Stimulated activated CD4-positive, alpha-beta T cell treated with anti-CD3 and anti-CD28 coated beads, Interleukin-12 subunit alpha, Interleukin-12 subunit beta, amount 100 ng/mL, for 48 hours (primary cell): ENCODE results near the gene PRKCH.
A peak's percentile ranks its signal among the peaks of the same experiment; 100 is the strongest.

ENCODE experiments used
- DNase-seq, 3 donors: peaks; one replicate each; pipeline ENCODE4 v3.0.0-alpha.2; 2020; ENCODE audit warnings: low read depth in 2 of 3, low spot score in 1 of 3

PRKCH gene

DNA sequence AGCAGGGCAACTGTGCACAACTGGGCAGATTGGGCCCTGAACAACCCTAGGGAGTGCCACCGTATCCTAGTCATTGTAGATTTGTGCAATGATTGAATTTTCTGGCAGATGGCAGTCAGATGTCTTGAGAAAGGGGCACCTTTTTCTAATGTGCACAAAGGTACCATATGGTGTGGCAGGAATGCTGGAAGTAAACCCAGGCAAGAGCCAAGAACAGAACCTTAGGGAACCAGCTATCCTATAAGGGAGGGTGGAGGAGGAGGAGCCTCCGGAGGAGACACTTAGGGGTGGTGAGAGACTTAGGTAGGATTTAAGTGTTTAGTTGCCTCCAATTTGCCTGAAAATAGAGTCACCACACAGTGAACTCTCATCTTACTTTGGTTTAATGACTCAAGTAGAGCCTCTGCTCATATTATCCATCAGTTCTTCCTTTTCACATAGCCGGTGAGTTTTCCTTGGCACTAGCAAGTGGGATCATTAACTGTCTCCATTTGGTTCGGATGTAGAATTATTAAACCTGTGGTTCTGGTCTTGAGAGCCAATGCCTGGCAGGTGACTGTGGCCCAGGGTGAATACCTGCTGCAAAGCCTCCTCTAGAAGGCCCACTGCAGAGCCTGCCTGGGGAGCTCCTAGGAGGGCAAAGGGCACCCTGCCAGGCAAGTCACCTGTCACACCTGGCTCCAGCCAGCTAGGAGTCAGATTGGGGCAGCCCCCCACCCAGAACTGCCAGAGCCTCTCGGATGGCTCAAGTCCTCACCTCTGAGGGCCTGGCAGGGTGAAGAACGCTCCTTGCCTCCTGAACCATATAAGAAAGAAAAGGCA is 189.6 kb downstream of the PRKCH start:
- no peak for DNase-seq

DNA sequence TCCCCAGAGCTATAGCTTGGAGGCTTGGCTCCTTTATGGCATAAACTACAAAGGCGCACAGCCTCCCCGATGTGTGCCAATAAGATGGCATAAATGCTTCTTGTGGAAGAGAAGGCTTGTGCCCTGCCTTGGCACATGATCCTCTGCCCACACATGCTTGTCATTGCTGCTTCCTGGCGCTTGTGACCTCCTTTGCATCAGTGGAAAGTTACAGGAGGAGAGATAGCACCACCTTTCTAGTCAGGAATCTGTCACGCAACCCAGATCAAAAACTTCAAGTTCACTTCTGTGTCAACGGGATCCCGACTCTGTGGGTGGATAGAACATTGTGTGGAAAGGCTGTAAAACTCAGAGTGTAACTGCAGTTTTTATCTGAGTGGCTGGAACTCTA is 190.2 kb downstream of the PRKCH start:
- DNase-seq, result peak; percentile 57 to 75 (median 72)

DNA sequence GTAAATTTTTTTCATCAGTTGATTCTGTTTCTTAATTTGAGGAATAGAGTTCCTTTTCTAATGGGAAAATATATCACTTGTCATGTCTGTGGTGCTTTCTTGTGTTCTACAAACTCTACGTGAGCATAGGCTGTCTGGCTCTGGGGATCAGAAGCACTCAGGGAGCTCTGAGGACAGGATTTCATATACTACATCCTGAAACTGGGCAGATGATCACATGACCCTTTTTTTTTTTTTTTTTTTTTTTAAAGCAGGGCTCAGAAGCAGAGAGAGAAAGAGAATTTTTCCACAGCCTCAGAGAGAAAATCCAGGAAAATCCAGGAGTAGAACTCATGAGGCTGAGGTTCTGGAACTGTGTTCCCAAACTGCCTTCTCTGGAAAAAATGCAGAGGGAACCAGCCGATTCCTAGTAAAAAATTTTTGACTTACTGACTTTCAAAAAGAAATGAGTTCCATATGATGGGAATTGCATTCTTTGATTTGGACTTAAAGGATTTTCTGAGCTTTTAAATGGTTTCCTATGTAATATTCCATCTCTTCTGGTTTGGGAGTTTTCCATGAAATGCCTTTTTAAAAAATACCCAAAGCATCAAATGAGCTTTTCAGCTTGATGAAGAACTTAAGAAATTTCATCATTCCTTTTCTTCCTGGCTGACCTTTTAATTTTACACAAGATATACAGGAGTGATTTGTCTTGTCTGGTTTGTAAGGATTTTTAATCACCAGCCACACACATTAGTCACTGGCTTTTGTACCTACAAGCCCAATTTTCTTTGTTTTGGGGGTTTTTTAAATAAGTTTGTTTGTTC is 190.9 kb downstream of the PRKCH start:
- no peak for DNase-seq

DNA sequence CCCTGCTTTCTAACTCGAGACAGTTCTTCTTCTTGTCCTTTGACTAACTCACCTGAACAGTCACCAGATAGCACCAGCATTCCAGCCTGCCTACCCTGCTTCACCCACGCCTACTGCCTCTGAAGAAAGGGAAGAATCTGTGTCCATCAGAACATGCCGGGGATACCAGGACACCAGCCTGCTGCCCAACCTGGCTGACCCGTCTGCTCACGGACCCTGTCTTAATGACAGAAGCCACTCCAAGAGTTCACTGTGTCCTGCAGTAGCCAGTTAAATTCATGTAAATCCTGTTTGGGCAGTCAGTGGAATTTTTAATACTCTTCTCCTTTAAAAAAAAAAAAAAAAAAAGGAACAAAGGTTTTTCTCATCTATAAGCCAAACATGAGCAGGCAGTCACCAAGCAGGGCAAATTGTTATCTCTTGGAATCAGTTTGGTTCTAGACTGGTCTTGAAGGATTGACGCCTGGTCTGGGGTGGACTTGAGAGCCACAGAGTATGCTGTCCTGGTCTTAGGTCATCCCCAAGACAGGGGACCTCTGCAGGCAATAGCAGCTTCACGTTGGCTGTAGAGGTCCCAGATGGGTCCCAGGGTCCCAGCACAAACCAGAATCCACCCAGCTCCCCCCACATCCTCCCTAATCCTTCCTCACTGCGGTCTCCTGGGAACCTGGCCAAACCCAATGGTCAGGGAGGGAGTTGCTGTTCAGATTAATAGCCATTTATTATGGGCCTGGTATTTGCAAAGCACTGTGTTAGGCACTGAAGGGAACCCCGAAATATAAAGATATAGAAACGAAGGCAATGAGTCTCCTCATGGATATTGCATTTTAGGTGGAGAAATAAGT is 192.8 kb downstream of the PRKCH start:
- no peak for DNase-seq

DNA sequence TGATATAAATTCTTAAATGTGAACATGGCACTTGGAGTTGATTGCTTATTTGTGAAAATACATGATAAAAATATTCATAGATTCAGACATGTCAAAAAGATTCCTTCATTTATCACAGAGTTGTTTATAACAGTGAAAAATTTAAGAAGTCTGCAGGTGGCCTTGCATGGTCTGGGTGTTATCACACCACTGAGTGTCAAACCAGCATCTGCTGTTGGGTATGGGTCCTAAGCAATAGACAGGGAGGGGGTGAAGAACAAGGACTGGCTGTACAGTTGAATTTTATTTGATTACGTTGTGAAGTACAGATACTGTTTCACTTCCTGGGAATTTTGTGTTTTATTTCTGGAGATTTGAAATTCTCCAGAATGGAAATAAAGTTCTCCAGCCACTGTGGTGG is 193.5 kb downstream of the PRKCH start:
- no peak for DNase-seq

DNA sequence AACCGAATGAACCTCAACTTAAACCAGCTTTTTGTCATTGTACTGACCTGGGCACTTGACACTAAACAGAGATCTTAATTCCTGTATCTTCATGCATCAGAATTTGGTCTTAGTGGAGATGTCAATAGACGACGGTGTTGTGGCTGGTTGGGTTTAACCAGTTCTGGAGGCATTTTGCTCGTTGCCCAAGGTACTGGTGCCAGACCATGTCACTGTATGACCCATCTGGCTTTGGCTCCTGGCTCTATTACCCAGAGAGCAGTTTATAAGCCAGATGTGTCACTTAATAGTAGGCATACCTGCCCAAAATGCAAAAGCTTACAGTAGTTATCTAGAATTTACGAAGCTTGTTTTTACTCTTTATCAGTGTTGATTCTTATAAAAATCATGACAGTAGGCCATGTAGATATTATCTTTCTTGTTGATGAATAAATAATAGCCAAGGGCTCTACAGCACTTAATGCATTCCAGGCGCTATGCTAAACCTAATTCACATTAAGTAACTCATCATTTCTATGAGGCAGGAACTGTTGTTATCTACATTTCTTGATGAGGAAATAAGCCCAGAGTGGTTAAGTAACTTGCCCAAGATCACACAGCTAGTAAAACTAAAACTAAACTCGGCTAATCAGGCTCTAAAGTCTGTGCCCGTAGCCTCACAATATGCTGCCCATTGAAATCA is 194.2 kb downstream of the PRKCH start:
- DNase-seq, result no peak

DNA sequence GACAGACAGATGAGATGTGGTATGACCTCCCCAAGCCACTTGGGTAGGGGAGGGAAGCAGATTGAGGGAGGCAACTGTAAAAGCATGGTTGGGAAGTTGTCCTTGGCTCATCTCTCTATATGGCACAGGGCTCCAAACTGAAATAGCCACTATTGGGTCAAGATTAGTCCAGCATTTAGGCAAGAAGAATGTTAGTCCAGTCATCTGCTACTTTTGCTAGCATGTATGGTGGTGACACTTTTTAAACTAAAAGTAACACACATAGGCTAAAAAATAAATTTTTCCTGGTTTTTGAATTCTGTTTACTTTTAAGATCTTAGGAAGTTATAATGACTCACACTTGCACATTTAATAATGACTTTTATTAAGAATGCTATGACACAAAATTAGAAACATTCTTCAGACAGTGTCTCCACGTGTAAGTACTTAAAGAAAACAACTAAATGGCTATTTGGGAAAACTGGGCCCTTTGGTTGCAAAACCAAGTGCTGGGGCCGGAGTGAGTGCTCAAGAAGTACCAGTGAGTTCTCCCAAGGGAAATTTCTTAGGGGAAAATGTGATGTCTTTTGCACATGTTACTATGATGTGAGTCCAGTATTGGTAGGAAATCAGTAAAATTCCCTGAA is 194.9 kb downstream of the PRKCH start:
- no peak for DNase-seq

DNA sequence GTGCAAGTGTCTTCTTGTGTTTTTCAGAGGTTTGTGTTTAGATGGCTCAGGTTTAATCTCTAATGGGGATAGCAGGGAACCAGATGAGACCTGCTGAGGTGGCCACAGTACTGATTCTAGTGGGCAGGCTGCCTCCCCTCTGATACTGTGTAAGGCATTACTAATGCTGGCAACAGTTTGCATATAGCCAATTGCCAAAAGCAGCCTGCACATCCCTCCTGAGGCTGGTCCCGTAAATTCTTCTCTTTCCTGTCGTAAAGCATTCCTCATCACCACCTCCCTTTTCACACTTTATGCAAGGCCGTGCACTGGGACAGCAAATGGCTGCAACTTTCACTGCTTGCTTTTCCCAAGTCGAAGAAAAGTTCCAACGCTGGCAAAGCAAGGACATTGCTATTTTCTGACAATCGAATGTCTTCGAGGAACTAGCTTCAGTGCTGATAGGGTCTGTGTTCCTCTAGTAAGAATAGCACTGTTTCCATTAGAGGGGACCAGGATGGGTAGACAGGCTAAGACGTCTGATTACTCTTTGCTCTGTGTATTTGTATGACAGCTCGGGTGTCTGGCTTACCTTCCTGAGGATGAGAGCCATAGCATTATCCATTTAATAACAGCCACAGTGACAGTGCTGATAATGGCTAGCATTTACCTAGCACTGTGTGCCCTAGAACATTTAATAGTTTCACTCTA is 195.7 kb downstream of the PRKCH start:
- no peak for DNase-seq

DNA sequence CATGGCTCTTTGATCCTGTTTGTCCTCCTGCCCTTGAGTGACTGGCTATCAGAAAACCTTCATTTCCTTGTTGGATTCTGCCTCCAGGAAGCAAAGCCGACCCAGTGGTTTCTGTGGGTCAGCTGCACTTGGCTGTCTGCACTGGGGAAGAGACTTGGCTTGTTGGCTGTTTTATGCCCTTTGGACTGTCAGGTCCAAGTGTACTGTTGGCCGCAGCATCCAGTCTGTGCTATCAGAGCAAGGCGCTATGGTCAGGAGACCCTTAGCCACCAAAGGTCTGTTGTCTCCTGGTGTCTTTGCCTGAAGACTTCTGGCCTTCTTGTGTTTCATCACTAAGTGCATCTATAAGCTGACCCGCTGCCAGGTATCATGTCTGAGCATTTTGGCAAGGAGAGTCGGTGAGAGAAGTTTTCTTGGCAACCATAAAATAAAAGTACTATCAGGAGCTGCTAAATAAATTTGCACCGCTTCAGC is 196.6 kb downstream of the PRKCH start:
- no peak for DNase-seq

DNA sequence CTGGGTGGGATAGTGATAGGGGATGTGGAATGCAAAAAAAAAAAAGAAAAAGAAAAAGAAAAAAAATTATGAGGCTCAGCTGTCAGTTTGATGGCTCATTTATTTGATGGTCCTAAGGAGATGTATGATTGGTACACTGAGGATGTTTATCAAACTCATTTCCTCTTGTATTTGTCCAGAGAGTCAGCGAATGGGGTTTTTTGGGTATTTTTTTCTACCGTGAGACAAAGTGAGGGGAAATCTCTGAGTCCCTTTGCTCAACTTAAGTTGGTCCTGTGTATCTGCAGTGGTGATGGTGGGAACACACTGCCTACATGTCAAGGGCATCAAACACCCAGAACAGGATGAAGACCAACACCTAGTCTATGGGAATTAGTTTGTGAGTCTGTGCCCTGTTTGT is 197.0 kb downstream of the PRKCH start:
- DNase-seq, result no peak

DNA sequence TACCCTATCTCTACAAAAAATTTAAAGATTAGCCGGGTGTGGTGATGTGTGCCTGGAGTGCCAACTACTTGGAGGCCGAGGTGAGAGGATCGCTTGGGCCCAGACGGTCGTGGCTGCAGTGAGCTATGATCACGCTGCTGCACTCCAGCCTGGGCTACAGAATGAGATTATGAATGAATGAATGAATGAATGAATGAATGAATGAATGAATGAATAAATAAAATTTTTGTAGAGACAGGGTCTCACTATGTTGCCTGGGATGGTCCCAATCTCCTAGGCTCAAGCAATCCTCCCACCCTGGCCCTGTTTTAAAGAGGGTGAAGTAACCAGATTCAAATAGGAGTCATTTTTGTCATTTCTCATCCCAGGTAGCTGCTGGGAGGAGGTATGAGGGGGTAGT is 197.7 kb downstream of the PRKCH start:
- no peak for DNase-seq

DNA sequence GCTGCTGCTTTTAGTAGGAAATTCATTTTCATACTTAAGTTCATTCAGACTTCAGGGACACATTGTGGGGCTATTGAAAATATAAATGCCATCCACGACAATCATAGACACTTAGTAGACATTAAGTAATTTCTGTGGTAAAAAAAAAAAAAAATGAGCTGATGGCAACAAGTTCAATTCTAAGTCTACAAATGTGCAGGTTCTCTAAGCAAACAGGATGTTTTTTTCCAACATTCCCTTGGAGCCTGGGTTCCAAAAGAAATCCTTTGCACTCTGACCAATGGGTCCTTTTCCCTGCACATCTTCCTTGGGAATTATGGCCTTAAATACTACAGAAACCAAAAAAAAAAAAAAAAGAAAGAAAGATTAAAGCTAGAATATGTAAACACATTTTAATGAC is 198.4 kb downstream of the PRKCH start:
- DNase-seq, result no peak

DNA sequence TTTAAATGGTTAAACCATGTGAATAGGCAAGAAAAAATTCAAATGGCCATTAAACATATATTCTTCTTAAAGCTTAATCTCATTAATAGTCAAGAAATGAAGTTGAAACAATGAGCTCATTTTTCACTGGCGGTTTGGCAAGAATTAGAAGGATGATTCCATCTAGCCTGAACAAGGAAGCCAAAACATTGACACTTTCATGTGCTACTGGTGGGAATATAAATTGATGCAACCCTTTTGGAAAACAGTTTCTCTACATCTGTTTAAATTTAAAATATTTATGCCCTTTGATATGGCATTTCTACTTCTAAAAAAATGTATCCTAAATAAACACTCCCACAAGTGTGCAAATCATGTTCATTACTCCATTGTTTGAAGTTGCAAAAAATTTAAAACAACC is 199.2 kb downstream of the PRKCH start:
- DNase-seq, result no peak

DNA sequence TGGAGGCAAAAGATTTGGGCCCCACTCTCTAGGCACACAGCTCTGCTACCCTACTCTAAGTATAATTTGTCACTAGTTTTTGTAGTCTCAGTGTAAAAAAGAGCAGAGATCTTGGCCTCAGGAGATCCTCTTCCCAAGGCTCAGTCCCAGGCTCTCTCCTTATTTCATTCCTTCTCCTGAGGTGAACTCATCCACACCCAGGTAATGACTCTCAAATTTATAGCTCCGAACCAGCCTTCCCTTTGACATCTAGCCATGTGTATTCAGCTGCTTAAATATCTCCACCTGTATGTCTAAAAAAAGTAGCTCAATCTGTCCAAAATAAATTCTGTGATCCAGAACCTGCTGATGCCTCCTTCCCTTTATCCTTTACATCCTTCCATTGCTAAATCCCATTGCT is 200.4 kb downstream of the PRKCH start:
- DNase-seq, result no peak

DNA sequence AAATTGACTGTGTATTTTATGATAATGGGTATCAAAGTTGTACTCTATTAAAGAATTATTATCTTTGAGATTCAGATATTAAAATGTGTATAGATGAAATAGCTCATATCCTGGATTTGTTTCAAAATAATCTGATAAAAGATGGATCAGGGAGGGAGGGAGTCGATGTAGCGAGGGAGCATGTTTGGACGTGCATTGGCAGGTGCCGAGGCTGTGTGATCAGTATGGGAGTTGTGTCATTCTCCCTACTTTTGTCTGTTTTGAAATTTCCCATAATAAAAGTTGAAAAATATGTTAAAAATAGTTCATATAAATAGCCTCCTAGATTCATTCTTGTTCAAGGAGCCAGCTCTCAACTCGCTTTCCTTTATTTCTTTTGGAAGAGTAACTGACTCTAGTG is 202.4 kb downstream of the PRKCH start:
- DNase-seq, result no peak

DNA sequence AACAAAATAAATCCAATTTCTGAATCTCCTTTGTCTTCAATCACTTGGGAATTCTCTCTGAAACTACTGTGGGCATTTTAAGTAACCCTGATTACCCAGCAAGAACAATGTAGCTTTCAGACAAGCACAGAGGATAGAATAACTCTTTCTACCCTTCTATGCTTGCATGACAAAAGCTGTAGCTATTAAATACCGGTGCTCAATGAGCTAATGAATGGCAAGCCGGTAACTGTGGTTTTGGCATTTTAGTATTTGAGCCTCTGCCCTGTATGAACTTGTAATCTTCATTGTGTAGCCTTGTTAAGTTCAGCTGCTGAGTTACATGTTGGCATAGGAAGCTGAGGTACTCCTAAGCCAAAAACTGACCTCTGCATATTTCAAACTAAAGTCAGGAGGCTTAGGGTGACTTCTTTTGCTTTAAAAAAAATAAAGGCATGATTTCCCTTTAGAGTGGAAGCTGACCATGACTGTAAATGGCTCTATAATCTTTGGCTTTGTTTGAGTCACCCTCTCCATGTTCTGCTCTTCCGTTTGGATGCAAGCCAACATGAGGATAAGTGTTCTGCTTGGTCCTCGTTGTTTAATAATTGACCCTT is 202.9 kb downstream of the PRKCH start:
- no peak for DNase-seq

DNA sequence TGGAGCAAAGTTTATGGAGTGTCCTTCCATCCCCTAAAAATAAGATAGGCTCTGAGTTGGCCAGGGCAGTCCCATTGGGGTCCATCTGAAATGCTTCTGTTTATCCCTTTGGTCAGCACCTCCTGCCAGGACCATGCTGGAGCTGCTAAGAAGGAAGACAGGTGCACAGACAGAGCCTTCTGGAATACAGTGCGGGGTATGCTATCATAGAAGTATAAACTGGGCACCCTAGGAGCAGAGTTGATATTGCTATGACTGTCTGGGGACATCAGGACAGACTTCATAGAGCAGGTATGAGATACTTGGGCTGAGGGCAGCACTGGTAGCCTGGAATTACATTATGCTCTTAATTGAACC is 203.5 kb downstream of the PRKCH start:
- DNase-seq, result no peak

DNA sequence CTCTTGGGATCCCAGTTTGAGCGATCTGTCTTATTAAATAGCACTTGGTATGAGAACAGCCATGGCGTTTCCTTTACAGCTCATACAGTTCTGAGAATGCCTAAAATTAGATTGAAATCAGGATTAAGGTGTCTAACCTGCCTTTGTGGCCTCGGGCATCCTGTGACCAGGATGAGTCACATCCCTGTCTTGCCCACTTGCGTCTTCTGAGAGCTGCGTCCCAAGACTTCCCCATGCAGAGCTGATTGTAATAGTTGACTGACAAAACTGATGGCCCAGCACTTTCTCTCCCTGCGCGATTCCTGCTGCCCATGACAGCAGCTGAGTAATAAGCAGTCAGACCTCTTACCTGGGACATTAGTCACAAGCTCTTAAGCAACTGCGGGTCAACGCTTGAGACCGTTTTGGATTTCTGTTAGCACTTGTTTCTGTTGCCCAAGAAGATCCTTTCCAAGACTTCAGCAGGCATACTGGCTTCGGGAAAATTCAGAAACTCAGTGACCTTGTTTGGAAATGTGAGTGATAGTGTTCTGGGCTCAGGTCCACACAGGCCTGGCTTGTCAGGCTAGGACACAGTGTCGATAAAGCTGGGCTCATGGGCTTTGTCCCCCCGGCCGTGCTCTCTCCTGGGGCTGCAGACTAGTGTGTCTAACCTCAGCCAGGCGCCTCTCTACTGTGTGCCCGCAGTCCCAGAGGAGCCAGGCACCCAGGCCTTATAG is 204.1 kb downstream of the PRKCH start:
- DNase-seq, result peak; percentile 69 to 78 (median 73)
